Measurements from ENCODE around the gene ZFP91.
A peak's percentile ranks its signal among the peaks of the same experiment; 100 is the strongest.

The ZFP91 gene

GRCh38 chr11:58576887-58577471, 1.9 kb upstream of the ZFP91 start:
- no peak for DNase-seq (ENCODE audit: low read depth in 1 of 2, low spot score in 1 of 2)
- peak overlapping the region; percentile 100 for H3K27ac ChIP-seq (replicated peaks)
- no peak for TF ChIP-seq POLR2AphosphoS5 (IDR thresholded peaks at IDR 0.05; ENCODE audit: low read depth)
- TF ChIP-seq GABPA (IDR thresholded peaks at IDR 0.05; ENCODE audit: low read depth) = no peak
- TF ChIP-seq CTCF (IDR thresholded peaks at IDR 0.05; ENCODE audit: insufficient read depth, low read length) = no peak
- no peak for TF ChIP-seq SPI1 (IDR thresholded peaks at IDR 0.05; ENCODE audit: borderline replicate concordance, low read depth)
- no peak for TF ChIP-seq REST (IDR thresholded peaks at IDR 0.05; ENCODE audit: insufficient replicate concordance, low read depth)
- H3K4me3 ChIP-seq (replicated peaks; ENCODE audit: insufficient read depth, low read length) = peak overlapping the region; percentile 46
- H3K27me3 ChIP-seq (ENCODE audit: insufficient read depth, poor library complexity, severe bottlenecking) = no peaks in the 10 kb centered on the region

- Histone ChIP-seq H3K4me3 (replicated peaks; ENCODE audit: insufficient read depth, low read length) (peak overlapping the region; percentile 46), H3K27ac (replicated peaks) (peak overlapping the region; percentile 100), H3K27me3 (ENCODE audit: insufficient read depth, poor library complexity, severe bottlenecking) (no peaks in the 10 kb centered on the region)
- DNase-seq (ENCODE audit: low read depth in 1 of 2, low spot score in 1 of 2) = peak; percentile 88 to 91
- no peak for TF ChIP-seq CTCF (IDR thresholded peaks at IDR 0.05; ENCODE audit: insufficient read depth, low read length)
- TF ChIP-seq SPI1 (IDR thresholded peaks at IDR 0.05; ENCODE audit: borderline replicate concordance, low read depth) = no peak
- TF ChIP-seq POLR2AphosphoS5 (IDR thresholded peaks at IDR 0.05; ENCODE audit: low read depth) = peak; percentile 94
- TF ChIP-seq GABPA (IDR thresholded peaks at IDR 0.05; ENCODE audit: low read depth) = no peak
- peak; percentile 53 for TF ChIP-seq REST (IDR thresholded peaks at IDR 0.05; ENCODE audit: insufficient replicate concordance, low read depth)
These were observed 1.2 kb upstream of the ZFP91 start for GRCh38 chr11:58577555-58578135.

- Histone ChIP-seq H3K27ac (replicated peaks) (peak overlapping the region; percentile 100), H3K27me3 (ENCODE audit: insufficient read depth, poor library complexity, severe bottlenecking) (no peaks in the 10 kb centered on the region), H3K4me3 (replicated peaks; ENCODE audit: insufficient read depth, low read length) (peak overlapping the region; percentile 46)
- TF ChIP-seq CTCF (IDR thresholded peaks at IDR 0.05; ENCODE audit: insufficient read depth, low read length) = no peak
- TF ChIP-seq POLR2AphosphoS5 (IDR thresholded peaks at IDR 0.05; ENCODE audit: low read depth) = no peak
- TF ChIP-seq REST (IDR thresholded peaks at IDR 0.05; ENCODE audit: insufficient replicate concordance, low read depth) = peak; percentile 31
- TF ChIP-seq GABPA (IDR thresholded peaks at IDR 0.05; ENCODE audit: low read depth) = peak; percentile 92
- no peak for TF ChIP-seq SPI1 (IDR thresholded peaks at IDR 0.05; ENCODE audit: borderline replicate concordance, low read depth)
- peak; percentile 92 to 94 for DNase-seq (ENCODE audit: low read depth in 1 of 2, low spot score in 1 of 2)
These were observed 678 bp upstream of the ZFP91 start for GRCh38 chr11:58578136-58578634.

All from HL-60 (cell line).